Loucy (cell line): Measurements from ENCODE around the gene HDHD3.

Source experiments
- CTCF ChIP-seq: fragments of 200-600 bp; sonication (generic); conservative IDR thresholded peaks from 2 replicates; pipeline ENCODE4 v1.5.1; 2014; ENCODE audit warnings: mild to moderate bottlenecking, antibody characterized with exemption, low read length
- EZH2phosphoT487 ChIP-seq: fragments of 200-600 bp; IDR thresholded peaks from 2 replicates; pipeline ENCODE4 v1.6.1; 2018; ENCODE audit warnings: antibody characterized with exemption, mild to moderate bottlenecking, moderate library complexity, borderline replicate concordance

- TF ChIP-seq CTCF: no peak
- TF ChIP-seq EZH2phosphoT487: no peak
Measured at GRCh38 chr9:113373676-113374392, 3.0 kb downstream of the HDHD3 start.
